Right ventricle myocardium inferior (tissue), 1 donor: ENCODE results near the gene FGD5. TPM values are rescaled to one million over a fixed set of nuclear protein-coding genes. Genes with fewer than 3 reads are reported as not detected.

Experiments used
- ATAC-seq: fragments of 200-7000 bp; cut with Tn5 transposase; one replicate; pipeline ENCODE4 v1.9.1; 2020; ENCODE audit warnings: mild to moderate bottlenecking, moderate library complexity
- DNase-seq: peaks from one replicate; pipeline ENCODE4 v3.0.0; 2021; ENCODE audit errors: missing footprints
- intact Hi-C: fragments of 100-400 bp; cut with DNase I; formaldehyde crosslinking; loops from one replicate; pipeline ENCODE4 v1.11.0; 2022
- total RNA-seq: library from RNA; stranded (reverse); fragmentation: NEBNext Ultra II Directional; extraction: Animal tissue kit (Norgen Biotek cat#: 25700); gene quantifications from one replicate; pipeline ENCODE4 v1.2.1, GENCODE V29; 2021
- donor health status: DM: no; HTN: yes; CAD: no; lungs with severe emphysema.

Gene FGD5
- total RNA-seq, 1 donor from 2014 or later, result 16.5 TPM

GRCh38 chr3:14819671-14820070 is 909 bp downstream of the FGD5 start:
- no peak for DNase-seq
- no peak for ATAC-seq
- intact Hi-C loops, result no loop called here

GRCh38 chr3:14820156-14820555 is 1.4 kb downstream of the FGD5 start:
- no peak for ATAC-seq
- intact Hi-C loops, result no loop called here
- DNase-seq, result no peak

GRCh38 chr3:14821151-14821550 is 2.4 kb downstream of the FGD5 start:
- intact Hi-C loops, result no loop called here
- DNase-seq (no peak), ATAC-seq (no peak)

GRCh38 chr3:14822134-14822533 is 3.4 kb downstream of the FGD5 start:
- DNase-seq (no peak), ATAC-seq (no peak)
- intact Hi-C loops, result no loop called here

- intact Hi-C loops, result no loop called here
- DNase-seq, result no peak
Measured at GRCh38 chr3:14822670-14823390, 4.1 kb downstream of the FGD5 start.

GRCh38 chr3:14823393-14823792 is 4.6 kb downstream of the FGD5 start:
- ATAC-seq (no peak), DNase-seq (no peak)
- intact Hi-C loops, result no loop called here

More at GRCh38 chr3:14822670-14823390, 4.1 kb downstream of the FGD5 start:
- ATAC-seq, result no peak

GRCh38 chr3:14823910-14824629 is 5.3 kb downstream of the FGD5 start:
- intact Hi-C loops, result no loop called here
- ATAC-seq (no peak), DNase-seq (no peak)

- DNase-seq (no peak), ATAC-seq (no peak)
- intact Hi-C loops, result no loop called here
Measured at GRCh38 chr3:14824646-14825045, 5.9 kb downstream of the FGD5 start.

- intact Hi-C loops, result no loop called here
- DNase-seq, result no peak
- ATAC-seq, result no peak
Measured at GRCh38 chr3:14826069-14826468, 7.3 kb downstream of the FGD5 start.

- no peak for ATAC-seq
- DNase-seq, result no peak
- intact Hi-C loops, result no loop called here
Measured at GRCh38 chr3:14827776-14828175, 9.0 kb downstream of the FGD5 start.

GRCh38 chr3:14829811-14830210 is 11.0 kb downstream of the FGD5 start:
- ATAC-seq, result no peak
- no peak for DNase-seq
- intact Hi-C loops, result no loop called here

GRCh38 chr3:14831916-14832450 is 13.2 kb downstream of the FGD5 start:
- intact Hi-C loops, result no loop called here
- no peak for ATAC-seq
- DNase-seq, result no peak

- no peak for ATAC-seq
- intact Hi-C loops, result no loop called here
- no peak for DNase-seq
Measured at GRCh38 chr3:14832975-14833722, 14.4 kb downstream of the FGD5 start.

GRCh38 chr3:14834121-14834520 is 15.4 kb downstream of the FGD5 start:
- no peak for ATAC-seq
- intact Hi-C loops, result no loop called here
- DNase-seq, result no peak

GRCh38 chr3:14834807-14835466 is 16.2 kb downstream of the FGD5 start:
- intact Hi-C loops, result no loop called here
- no peak for ATAC-seq
- DNase-seq, result no peak

- peak; percentile 86 for DNase-seq
- intact Hi-C loops, result no loop called here
- peak; percentile 85 for ATAC-seq
Measured at GRCh38 chr3:14836049-14836468, 17.3 kb downstream of the FGD5 start.

- intact Hi-C loops, result no loop called here
- peak; percentile 3 for ATAC-seq
Measured at GRCh38 chr3:14837186-14837877, 18.6 kb downstream of the FGD5 start.

GRCh38 chr3:14837878-14838258 is 19.1 kb downstream of the FGD5 start:
- DNase-seq (no peak), ATAC-seq (peak; percentile 61)
- intact Hi-C loops, result no loop called here

More at GRCh38 chr3:14837186-14837877, 18.6 kb downstream of the FGD5 start:
- no peak for DNase-seq
